Keratinocyte (primary cell): ENCODE results near the gene CDH13.

Experiments used
- CTCF ChIP-seq, 3 experiments: IDR thresholded peaks in 1 of 3; conservative IDR thresholded peaks in 1 of 3; optimal IDR thresholded peaks in 1 of 3; 2 replicates in 2 of 3; 3 replicates in 1 of 3; pipeline versions ENCODE3 to v1.5.1; 2011; ENCODE audit warnings: low read length in 3 of 3, mild to moderate bottlenecking in 3 of 3, moderate library complexity in 2 of 3, control low read depth in 1 of 3, inconsistent platforms in 1 of 3; ENCODE audit not compliant: insufficient read depth in 2 of 3; ENCODE audit errors: extremely low read depth in 1 of 3
- EZH2 ChIP-seq: IDR thresholded peaks from one replicate; pipeline ENCODE4 v1.6.1; 2012; ENCODE audit warnings: inconsistent platforms, mild to moderate bottlenecking, low read length, moderate library complexity

DNA sequence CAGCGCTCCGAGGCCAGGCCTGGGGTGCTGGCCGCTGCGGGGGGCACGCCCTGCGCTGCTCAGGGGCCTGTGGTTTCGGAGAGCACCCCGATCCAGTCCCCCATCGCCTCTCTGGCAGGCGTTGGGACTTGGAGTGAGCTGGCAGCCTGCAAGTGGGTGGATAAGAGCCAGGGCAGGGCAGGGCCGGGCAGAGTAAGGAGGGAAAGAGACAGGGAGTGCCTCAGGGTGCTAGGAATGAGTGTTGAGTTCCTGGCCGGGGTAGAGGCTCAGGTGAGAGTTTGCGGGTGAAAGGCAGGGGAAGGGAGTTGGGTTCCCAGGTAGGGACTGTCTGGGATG is 1.3 kb downstream of the CDH13 start:
- TF ChIP-seq CTCF (optimal IDR thresholded peaks at IDR 0.05 in 1 of 3, IDR thresholded peaks at IDR 0.05 in 1 of 3, conservative IDR thresholded peaks at IDR 0.05 in 1 of 3; ENCODE audit: extremely low read depth in 1 of 3, insufficient read depth in 2 of 3, low read length in 3 of 3) (no peak), EZH2 (no peak)
